ENCODE measurements around the gene IL3.

DNA sequence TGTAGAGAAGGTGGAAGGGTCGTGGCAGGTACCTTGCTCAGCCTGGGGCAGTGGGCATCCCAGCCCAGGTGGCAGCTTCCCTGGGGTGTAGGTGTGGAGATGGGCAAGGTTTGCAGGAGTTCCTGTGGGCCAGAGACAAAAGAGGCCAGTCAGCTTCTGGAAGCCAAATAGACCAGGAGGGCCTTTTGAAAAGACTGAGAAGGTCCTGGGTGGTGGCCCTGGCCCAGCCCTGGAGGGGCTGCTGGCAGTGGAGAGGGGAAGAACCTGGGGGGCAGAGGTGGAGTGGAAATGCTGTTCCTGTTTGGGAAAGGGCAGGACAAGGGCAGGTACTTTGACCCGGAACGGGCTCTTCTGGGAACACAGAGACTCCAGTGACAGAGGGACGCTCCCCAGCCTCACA is 7.0 kb upstream of the IL3 start:
- TF ChIP-seq CTCF (IDR thresholded peaks at IDR 0.05; ENCODE audit: insufficient read depth, low read length) (no peak), POLR2AphosphoS5 (IDR thresholded peaks at IDR 0.05; ENCODE audit: low read depth) (no peak), GABPA (IDR thresholded peaks at IDR 0.05; ENCODE audit: low read depth) (no peak), SPI1 (IDR thresholded peaks at IDR 0.05; ENCODE audit: borderline replicate concordance, low read depth) (no peak)
- TF ChIP-seq, protein P1, sequence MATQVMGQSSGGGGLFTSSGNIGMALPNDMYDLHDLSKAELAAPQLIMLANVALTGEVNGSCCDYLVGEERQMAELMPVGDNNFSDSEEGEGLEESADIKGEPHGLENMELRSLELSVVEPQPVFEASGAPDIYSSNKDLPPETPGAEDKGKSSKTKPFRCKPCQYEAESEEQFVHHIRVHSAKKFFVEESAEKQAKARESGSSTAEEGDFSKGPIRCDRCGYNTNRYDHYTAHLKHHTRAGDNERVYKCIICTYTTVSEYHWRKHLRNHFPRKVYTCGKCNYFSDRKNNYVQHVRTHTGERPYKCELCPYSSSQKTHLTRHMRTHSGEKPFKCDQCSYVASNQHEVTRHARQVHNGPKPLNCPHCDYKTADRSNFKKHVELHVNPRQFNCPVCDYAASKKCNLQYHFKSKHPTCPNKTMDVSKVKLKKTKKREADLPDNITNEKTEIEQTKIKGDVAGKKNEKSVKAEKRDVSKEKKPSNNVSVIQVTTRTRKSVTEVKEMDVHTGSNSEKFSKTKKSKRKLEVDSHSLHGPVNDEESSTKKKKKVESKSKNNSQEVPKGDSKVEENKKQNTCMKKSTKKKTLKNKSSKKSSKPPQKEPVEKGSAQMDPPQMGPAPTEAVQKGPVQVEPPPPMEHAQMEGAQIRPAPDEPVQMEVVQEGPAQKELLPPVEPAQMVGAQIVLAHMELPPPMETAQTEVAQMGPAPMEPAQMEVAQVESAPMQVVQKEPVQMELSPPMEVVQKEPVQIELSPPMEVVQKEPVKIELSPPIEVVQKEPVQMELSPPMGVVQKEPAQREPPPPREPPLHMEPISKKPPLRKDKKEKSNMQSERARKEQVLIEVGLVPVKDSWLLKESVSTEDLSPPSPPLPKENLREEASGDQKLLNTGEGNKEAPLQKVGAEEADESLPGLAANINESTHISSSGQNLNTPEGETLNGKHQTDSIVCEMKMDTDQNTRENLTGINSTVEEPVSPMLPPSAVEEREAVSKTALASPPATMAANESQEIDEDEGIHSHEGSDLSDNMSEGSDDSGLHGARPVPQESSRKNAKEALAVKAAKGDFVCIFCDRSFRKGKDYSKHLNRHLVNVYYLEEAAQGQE (IDR thresholded peaks at IDR 0.05; ENCODE audit: insufficient replicate concordance, low read depth): no peak
